ENCODE measurements around the gene PHF5A.

PHF5A gene

GRCh38 chr22:41411021-41411851 lies 57.3 kb downstream of the PHF5A start:
- no peak for DNase-seq

DNA sequence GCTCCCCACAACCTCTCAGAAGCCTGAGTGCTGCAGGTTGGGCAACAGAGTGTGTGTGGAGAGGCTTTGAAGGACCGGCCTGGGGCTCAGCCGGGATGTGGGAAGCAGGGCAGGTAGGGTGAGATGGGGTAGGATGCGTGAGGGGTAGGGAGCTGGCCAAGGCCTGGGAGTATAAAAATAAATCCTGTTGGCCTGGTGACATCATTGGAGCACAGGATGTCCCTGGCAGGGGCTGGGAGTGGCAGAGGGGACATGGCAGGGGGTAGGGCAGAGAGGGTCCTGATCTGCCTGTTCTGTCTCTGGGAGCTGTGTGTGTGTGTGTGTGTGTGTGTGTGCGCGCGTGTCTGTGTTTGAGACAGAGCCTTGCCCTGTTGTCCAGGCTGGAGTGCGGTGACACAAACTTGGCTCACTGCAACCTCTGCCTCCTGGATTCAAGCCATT lies 58.2 kb downstream of the PHF5A start:
- DNase-seq: no peak

Measured in SW 1271 (cell line).